RKO (cell line): ENCODE data around the gene COL6A5.

Experiments used
- DNase-seq: peaks from one replicate; pipeline ENCODE4 v3.0.0-alpha.2; 2016; ENCODE audit warnings: low spot score

Gene COL6A5

DNA sequence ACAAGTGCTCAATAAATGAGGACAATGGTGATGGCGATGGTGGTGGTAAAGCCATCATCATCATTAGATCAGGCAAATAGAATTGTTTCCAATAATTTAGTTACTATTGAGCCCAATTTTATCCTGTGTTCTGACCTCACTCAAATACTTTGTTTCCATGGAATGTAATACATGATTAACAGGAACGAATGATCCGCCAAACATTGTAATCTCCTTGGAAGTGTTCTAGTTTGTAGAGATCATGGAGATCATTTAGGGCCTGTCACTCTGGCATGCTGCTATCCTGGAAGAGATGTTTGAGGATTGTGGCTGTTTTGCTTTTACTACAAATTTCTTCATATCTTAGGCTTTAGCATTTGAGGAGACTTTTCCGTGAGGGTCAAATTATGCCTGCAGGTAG, 174.3 kb downstream of the COL6A5 start:
- no peak for DNase-seq

DNA sequence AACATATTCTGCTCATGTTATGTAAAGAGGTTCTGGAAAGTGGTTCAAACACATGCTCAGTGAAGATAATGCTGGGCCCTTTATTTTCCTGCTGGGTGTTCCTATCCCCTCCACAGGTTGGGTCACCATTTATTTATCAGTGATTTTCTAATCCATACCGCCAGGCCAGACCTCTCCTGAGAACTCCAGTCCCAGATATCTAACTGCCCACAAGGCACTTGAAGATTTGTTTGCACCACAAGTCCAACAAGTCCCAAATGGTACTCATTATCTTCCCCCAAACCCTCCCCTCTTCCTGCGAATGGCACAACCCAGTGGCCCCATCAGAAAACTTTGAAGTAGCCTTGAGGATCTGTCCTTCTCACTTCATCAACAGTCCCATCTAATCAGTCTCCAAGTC, 176.9 kb downstream of the COL6A5 start:
- DNase-seq: no peak

DNA sequence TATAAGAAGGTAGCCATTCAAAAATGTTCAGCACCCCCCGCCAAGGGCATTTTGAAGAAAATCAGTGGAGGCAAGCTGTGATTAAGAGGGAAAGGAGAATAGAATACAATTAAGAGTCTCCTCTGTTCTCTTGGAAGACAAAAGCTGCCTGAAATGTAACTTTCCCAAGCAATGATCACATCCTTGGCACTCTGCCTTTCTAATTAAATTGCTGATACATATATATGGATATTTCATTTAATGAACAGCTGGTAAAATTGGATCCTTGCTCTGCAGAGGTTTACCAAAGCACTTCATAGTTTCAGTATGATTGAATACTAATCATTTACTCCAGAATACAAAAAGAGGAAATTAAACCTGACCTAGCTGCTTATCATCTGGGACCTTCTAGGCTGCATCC, 182.0 kb downstream of the COL6A5 start:
- no peak for DNase-seq

DNA sequence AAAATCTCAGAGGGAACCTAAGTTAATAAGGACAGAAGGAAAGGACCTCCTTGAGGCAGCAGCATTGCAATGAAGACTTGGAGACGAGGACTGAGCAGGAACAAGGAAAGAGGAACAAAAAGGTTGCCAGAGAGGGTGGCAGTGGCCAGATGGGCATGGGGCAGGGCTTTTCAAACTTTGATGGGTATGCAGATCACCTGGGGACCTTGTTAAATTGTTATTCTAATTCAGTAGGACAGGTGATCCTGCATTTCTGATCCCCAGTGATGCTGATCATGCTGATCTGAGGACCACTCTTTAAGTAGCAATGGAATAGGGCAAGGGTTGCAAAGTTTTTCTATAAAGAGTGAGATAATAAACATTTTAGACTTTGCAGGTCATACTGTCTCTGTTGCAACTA, 182.6 kb downstream of the COL6A5 start:
- DNase-seq: no peak

DNA sequence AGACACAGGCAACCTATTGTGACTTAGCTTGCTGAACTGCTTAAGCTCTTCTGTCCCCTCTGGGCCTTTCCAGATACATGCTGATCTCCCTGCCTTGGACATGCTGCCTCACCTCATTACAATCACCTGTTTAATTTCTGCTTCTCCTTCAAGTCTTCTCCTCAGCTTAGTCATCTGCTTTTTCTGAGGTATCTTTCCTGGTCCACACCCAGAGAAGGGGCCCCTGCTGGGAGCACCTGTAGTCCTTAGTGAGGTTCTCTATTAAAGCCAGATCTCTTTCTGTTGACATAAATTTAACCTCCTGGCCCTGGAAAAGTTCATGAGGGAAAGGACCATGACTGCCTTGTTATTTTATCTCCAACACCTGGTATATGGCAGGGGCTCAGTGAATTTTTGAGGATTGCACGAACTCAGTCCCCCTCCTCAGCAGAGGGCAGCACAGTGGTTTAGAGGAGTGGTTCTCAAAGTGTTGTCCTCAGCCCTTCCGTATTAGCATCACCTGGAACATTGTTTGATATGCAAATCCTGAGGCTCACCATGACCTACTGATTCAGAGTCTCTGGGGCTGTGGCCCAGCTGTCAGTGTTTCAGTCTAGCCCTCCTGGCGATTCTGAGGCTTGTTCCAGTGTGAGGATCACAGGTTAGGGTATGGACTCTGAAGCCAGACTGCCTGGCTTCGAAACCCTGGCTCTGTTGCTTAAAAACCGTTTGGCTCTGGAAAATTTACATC, 184.2 kb downstream of the COL6A5 start:
- DNase-seq: no peak

DNA sequence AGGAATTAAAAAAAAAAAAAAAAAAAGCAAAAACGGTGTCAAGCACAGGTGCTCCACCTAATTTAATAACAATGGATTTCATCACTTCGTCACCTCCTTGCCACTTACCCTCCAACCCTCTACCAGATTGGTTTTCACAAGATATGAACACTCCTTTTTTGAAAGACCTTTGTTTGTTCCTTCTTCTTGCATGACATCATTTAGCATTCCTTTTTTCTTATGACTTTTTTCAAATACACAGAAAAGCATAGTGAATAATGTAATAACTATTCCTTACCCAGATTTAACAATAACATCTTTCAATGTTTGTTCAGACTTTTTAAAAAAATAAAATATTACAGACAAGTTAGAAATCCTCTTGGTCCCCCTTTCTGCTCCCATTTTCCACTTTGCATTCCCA, 187.8 kb downstream of the COL6A5 start:
- no peak for DNase-seq
